ENCODE measurements around the gene AIMP1.

DNA sequence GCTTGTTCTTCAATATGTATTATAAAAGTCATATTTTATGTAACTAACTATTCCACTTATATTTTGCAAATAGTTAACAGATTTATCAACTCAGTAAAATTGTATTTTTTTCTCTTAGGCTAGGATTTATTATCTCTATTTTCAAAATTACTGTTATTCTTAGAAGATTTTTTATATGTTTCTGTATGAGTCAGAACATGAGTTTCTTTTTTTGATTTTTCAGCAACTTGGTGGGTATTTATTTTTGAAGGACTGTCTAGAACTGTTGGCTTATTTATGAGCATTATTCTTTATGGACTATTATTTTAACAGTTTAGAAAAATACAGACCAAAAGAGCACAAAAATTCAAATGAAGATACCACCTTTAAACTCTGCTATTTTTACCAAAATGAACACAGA, 6.8 kb downstream of the AIMP1 start:
- TF ChIP-seq CREB1 (IDR thresholded peaks at IDR 0.05; ENCODE audit: low read depth) (no peak), CEBPB (IDR thresholded peaks at IDR 0.05) (no peak), TEAD4 (IDR thresholded peaks at IDR 0.05) (no peak), EP300 (IDR thresholded peaks at IDR 0.05; ENCODE audit: borderline replicate concordance) (no peak), TAF1 (IDR thresholded peaks at IDR 0.05; ENCODE audit: low read depth) (no peak), EGR1 (IDR thresholded peaks at IDR 0.05) (no peak), RAD21 (IDR thresholded peaks at IDR 0.05; ENCODE audit: low read depth) (no peak), NFIC (IDR thresholded peaks at IDR 0.05) (no peak), TCF12 (IDR thresholded peaks at IDR 0.05; ENCODE audit: low read depth) (no peak), FOXM1 (IDR thresholded peaks at IDR 0.05; ENCODE audit: borderline replicate concordance, low read depth) (no peak), YY1 (IDR thresholded peaks at IDR 0.05; ENCODE audit: low read depth) (no peak), ZBTB7A (IDR thresholded peaks at IDR 0.05; ENCODE audit: low read depth) (no peak)
- TF ChIP-seq, protein P1, sequence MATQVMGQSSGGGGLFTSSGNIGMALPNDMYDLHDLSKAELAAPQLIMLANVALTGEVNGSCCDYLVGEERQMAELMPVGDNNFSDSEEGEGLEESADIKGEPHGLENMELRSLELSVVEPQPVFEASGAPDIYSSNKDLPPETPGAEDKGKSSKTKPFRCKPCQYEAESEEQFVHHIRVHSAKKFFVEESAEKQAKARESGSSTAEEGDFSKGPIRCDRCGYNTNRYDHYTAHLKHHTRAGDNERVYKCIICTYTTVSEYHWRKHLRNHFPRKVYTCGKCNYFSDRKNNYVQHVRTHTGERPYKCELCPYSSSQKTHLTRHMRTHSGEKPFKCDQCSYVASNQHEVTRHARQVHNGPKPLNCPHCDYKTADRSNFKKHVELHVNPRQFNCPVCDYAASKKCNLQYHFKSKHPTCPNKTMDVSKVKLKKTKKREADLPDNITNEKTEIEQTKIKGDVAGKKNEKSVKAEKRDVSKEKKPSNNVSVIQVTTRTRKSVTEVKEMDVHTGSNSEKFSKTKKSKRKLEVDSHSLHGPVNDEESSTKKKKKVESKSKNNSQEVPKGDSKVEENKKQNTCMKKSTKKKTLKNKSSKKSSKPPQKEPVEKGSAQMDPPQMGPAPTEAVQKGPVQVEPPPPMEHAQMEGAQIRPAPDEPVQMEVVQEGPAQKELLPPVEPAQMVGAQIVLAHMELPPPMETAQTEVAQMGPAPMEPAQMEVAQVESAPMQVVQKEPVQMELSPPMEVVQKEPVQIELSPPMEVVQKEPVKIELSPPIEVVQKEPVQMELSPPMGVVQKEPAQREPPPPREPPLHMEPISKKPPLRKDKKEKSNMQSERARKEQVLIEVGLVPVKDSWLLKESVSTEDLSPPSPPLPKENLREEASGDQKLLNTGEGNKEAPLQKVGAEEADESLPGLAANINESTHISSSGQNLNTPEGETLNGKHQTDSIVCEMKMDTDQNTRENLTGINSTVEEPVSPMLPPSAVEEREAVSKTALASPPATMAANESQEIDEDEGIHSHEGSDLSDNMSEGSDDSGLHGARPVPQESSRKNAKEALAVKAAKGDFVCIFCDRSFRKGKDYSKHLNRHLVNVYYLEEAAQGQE (IDR thresholded peaks at IDR 0.05; ENCODE audit: low read depth), result no peak
- TF ChIP-seq, protein P2, sequence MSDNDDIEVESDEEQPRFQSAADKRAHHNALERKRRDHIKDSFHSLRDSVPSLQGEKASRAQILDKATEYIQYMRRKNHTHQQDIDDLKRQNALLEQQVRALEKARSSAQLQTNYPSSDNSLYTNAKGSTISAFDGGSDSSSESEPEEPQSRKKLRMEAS (IDR thresholded peaks at IDR 0.05), result no peak

Data from Ishikawa (cell line).